HepG2 (cell line): ENCODE data around the gene CAMK1. TPM values are rescaled to one million over a fixed set of nuclear protein-coding genes. Genes with fewer than 3 reads are reported as not detected.
A peak's percentile ranks its signal among the peaks of the same experiment; 100 is the strongest.

Source experiments
- CBX5 ChIP-seq: sonication (generic); formaldehyde crosslinking; IDR thresholded peaks from 2 replicates; pipeline ENCODE4 v1.4.0; 2020; ENCODE audit warnings: missing genetic modification reagents, borderline replicate concordance
- CENPX ChIP-seq: sonication (generic); formaldehyde crosslinking; IDR thresholded peaks from 2 replicates; pipeline ENCODE4 v1.9.0; 2021; ENCODE audit warnings: mild to moderate bottlenecking, missing genetic modification reagents, moderate library complexity
- EHMT2 ChIP-seq: fragments of 200-600 bp; sonication (generic); IDR thresholded peaks from 2 replicates; pipeline ENCODE4 v1.7.0; 2017; ENCODE audit warnings: antibody characterized with exemption, low read depth, low read length, borderline replicate concordance
- GABPB1 ChIP-seq: IDR thresholded peaks from 2 replicates; pipeline ENCODE4 v1.6.1; 2016; ENCODE audit warnings: mild to moderate bottlenecking, missing genetic modification reagents, moderate library complexity, missing compliant biosample characterization
- HNRNPLL ChIP-seq: fragments of 200-400 bp; formaldehyde crosslinking; IDR thresholded peaks from 2 replicates; pipeline ENCODE4 v1.6.1; 2017; ENCODE audit warnings: mild to moderate bottlenecking, low read depth, low read length; ENCODE audit not compliant: poor library complexity, severe bottlenecking
- MAZ ChIP-seq, 2 experiments: sonication (generic) in 1 of 2; formaldehyde crosslinking in 1 of 2; IDR thresholded peaks; 2 replicates each; pipeline versions ENCODE4 v1.5.0 to v1.6.1; 2012 to 2020; ENCODE audit warnings: low read depth in 2 of 2, mild to moderate bottlenecking in 2 of 2, borderline replicate concordance in 1 of 2, improper control_type of control experiment in 1 of 2, low read length in 1 of 2, missing genetic modification reagents in 1 of 2, moderate library complexity in 1 of 2
- POLR2G ChIP-seq: fragments of 200-400 bp; formaldehyde crosslinking; IDR thresholded peaks from 2 replicates; pipeline ENCODE4 v1.6.1; 2018; ENCODE audit warnings: mild to moderate bottlenecking, low read depth, low read length, moderate library complexity
- STAT5B ChIP-seq: sonication (generic); formaldehyde crosslinking; IDR thresholded peaks from 2 replicates; pipeline ENCODE4 v1.4.0; 2020; ENCODE audit warnings: missing genetic modification reagents
- TEAD3 ChIP-seq: optimal IDR thresholded peaks from 2 replicates; pipeline ENCODE3; 2016; ENCODE audit warnings: borderline replicate concordance
- WIZ ChIP-seq: sonication (generic); formaldehyde crosslinking; IDR thresholded peaks from 2 replicates; pipeline ENCODE4 v1.5.1; 2020; ENCODE audit warnings: mild to moderate bottlenecking, missing genetic modification reagents
- XRCC5 ChIP-seq: fragments of 200-400 bp; formaldehyde crosslinking; optimal IDR thresholded peaks from 2 replicates; pipeline ENCODE3; 2017; ENCODE audit warnings: mild to moderate bottlenecking, low read length
- ZMAT3 ChIP-seq: sonication (generic); formaldehyde crosslinking; conservative IDR thresholded peaks from 2 replicates; pipeline ENCODE4 v1.7.0; 2021; ENCODE audit warnings: missing genetic modification reagents
- ZNF282 ChIP-seq: fragments of 450-650 bp; IDR thresholded peaks from 2 replicates; pipeline ENCODE4 v1.6.1; 2018; ENCODE audit not compliant: partially characterized antibody
- ZNF543 ChIP-seq: sonication (generic); formaldehyde crosslinking; IDR thresholded peaks from 2 replicates; pipeline ENCODE4 v1.4.0; 2020; ENCODE audit warnings: mild to moderate bottlenecking, missing genetic modification reagents
- ZNF629 ChIP-seq: sonication (generic); formaldehyde crosslinking; conservative IDR thresholded peaks from 2 replicates; pipeline ENCODE4 v1.5.0; 2020; ENCODE audit warnings: missing genetic modification reagents
- ZNF703 ChIP-seq: sonication (generic); formaldehyde crosslinking; IDR thresholded peaks from 2 replicates; pipeline ENCODE4 v1.5.1; 2020; ENCODE audit warnings: missing genetic modification reagents, mild to moderate bottlenecking, moderate library complexity, borderline replicate concordance
- ZNF766 ChIP-seq: sonication (generic); formaldehyde crosslinking; IDR thresholded peaks from 2 replicates; pipeline ENCODE4 v1.5.0; 2020; ENCODE audit warnings: missing genetic modification reagents, borderline replicate concordance
- polyA plus RNA-seq, 8 experiments: library from polyadenylated mRNA; depleted of rRNA in 3 of 8; stranded (reverse) in 7 of 8; unstranded in 1 of 8; fragments of >200 nt; fragmentation: Illumina TruSeq in 4 of 8; extraction: Trizol in 4 of 8; gene quantifications; 2 replicates each; pipeline versions ENCODE4 v1.2.1 to v1.2.3, GENCODE V29; 2011 to 2016; ENCODE audit warnings: low read depth in 4 of 8, missing spikeins in 1 of 8, mixed read lengths in 1 of 8; ENCODE audit not compliant: insufficient read depth in 1 of 8
- total RNA-seq, 5 experiments: library from RNA; depleted of rRNA; stranded (reverse); fragments of >200 nt; fragmentation: Illumina TruSeq; extraction: Trizol; gene quantifications; 2 replicates each; pipeline ENCODE4 v1.2.3, GENCODE V29; 2016; ENCODE audit warnings: low read depth in 1 of 5
- TF ChIP-seq, protein P1 (sequence below), 2 experiments: sonication (generic) in 1 of 2; formaldehyde crosslinking in 1 of 2; IDR thresholded peaks; 2 replicates each; pipeline versions ENCODE4 v1.4.0 to v1.6.1; 2018 to 2020; ENCODE audit warnings: missing genetic modification reagents in 2 of 2, borderline replicate concordance in 1 of 2, low read depth in 1 of 2, mild to moderate bottlenecking in 1 of 2, missing biosample characterization in 1 of 2
- TF ChIP-seq, protein P2 (sequence below): sonication (generic); formaldehyde crosslinking; IDR thresholded peaks from 2 replicates; pipeline ENCODE4 v1.4.0; 2020; ENCODE audit warnings: missing genetic modification reagents, borderline replicate concordance
- TF ChIP-seq, protein P3 (sequence below): sonication (generic); formaldehyde crosslinking; IDR thresholded peaks from 2 replicates; pipeline ENCODE4 v1.5.1; 2020; ENCODE audit warnings: missing genetic modification reagents, mild to moderate bottlenecking, borderline replicate concordance

The CAMK1 gene
- total and polyA plus RNA-seq, 2 of the 13 experiments (the other 11 are each of a cell fraction or from before 2014, with no cell fraction given), result 26.4 to 53.3 TPM

DNA sequence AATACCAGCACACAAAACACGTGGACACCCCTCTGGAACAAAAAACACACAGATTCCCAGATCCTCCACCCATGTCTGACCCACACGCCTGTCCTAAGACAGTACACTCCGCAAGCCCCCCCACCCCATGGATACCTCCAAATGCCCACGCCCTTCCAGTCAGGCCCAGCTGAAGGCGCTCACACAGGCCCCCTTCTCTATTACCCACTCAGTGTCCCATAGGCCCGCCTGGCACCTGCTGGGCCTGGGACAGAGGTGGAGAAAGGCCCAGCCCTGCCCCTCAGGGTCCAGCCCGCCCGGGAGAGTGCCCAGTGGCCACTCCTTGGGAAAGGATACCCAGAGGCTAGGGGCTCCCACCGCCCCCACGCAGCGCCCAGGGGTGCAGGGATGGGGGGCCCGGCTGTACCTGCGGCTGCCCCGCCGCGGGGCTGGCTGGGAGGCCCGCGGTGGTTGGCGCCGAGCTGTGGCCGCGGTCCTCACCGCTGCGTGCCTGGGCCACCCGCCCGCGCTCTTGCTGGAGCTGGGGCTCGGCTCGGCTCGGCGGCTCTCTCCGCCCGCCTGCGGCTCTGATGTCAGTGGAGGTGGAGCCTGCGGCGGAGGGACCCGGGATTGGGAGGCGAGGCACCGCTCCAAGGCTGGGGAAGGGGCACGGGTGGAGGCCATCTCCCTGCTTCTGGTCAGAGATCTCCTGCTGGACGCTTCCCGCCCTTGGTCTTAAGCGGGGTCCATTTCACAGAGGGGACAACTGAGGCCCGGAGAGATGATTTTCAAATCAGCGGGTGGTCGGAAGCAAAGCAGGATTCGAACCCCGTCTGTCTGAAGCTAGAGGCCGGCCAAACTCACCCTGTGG, at the start of gene CAMK1 (continued):
- TF ChIP-seq, protein P1, sequence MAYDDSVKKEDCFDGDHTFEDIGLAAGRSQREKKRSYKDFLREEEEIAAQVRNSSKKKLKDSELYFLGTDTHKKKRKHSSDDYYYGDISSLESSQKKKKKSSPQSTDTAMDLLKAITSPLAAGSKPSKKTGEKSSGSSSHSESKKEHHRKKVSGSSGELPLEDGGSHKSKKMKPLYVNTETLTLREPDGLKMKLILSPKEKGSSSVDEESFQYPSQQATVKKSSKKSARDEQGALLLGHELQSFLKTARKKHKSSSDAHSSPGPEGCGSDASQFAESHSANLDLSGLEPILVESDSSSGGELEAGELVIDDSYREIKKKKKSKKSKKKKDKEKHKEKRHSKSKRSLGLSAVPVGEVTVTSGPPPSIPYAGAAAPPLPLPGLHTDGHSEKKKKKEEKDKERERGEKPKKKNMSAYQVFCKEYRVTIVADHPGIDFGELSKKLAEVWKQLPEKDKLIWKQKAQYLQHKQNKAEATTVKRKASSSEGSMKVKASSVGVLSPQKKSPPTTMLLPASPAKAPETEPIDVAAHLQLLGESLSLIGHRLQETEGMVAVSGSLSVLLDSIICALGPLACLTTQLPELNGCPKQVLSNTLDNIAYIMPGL (CRISPR knock-in tag; IDR thresholded peaks at IDR 0.05; ENCODE audit: borderline replicate concordance in 1 of 2, low read depth in 1 of 2), result peak in 1 of 2 experiments; percentile 77; a peak in 2 of 4 replicates
- no peak for TF ChIP-seq CENPX (CRISPR knock-in tag)
- peak; percentile 56; the same call in 1 of the 2 replicates for TF ChIP-seq ZNF703 (CRISPR knock-in tag)
- no peak for TF ChIP-seq EHMT2
- peak; percentile 48; the same call in 1 of the 2 replicates for TF ChIP-seq GABPB1 (CRISPR knock-in tag)
- 0 out of 2 replicates have a peak, but pooled peaks have one; percentile 18 for TF ChIP-seq ZMAT3
- TF ChIP-seq XRCC5, result peak; percentile 47
- peak; percentile 62 for TF ChIP-seq HNRNPLL
- no peak for TF ChIP-seq MAZ (IDR thresholded peaks at IDR 0.05; ENCODE audit: borderline replicate concordance, low read depth, low read length)
- peak; percentile 48; the same call in 1 of the 2 replicates for TF ChIP-seq MAZ (CRISPR knock-in tag; IDR thresholded peaks at IDR 0.05; ENCODE audit: low read depth)
- TF ChIP-seq, protein P2, sequence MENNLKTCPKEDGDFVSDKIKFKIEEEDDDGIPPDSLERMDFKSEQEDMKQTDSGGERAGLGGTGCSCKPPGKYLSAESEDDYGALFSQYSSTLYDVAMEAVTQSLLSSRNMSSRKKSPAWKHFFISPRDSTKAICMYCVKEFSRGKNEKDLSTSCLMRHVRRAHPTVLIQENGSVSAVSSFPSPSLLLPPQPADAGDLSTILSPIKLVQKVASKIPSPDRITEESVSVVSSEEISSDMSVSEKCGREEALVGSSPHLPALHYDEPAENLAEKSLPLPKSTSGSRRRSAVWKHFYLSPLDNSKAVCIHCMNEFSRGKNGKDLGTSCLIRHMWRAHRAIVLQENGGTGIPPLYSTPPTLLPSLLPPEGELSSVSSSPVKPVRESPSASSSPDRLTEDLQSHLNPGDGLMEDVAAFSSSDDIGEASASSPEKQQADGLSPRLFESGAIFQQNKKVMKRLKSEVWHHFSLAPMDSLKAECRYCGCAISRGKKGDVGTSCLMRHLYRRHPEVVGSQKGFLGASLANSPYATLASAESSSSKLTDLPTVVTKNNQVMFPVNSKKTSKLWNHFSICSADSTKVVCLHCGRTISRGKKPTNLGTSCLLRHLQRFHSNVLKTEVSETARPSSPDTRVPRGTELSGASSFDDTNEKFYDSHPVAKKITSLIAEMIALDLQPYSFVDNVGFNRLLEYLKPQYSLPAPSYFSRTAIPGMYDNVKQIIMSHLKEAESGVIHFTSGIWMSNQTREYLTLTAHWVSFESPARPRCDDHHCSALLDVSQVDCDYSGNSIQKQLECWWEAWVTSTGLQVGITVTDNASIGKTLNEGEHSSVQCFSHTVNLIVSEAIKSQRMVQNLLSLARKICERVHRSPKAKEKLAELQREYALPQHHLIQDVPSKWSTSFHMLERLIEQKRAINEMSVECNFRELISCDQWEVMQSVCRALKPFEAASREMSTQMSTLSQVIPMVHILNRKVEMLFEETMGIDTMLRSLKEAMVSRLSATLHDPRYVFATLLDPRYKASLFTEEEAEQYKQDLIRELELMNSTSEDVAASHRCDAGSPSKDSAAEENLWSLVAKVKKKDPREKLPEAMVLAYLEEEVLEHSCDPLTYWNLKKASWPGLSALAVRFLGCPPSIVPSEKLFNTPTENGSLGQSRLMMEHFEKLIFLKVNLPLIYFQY (CRISPR knock-in tag), result 0 out of 2 replicates have a peak, but pooled peaks have one; percentile 32
- TF ChIP-seq ZNF282, result no peak
- TF ChIP-seq WIZ (CRISPR knock-in tag), result peak; percentile 8; the same call in 1 of the 2 replicates
- TF ChIP-seq POLR2G, result peak; percentile 86
- TF ChIP-seq TEAD3 (CRISPR knock-in tag), result peak; percentile 19
- 0 out of 2 replicates have a peak, but pooled peaks have one; percentile 93 for TF ChIP-seq ZNF629 (CRISPR knock-in tag)
- TF ChIP-seq, protein P3, sequence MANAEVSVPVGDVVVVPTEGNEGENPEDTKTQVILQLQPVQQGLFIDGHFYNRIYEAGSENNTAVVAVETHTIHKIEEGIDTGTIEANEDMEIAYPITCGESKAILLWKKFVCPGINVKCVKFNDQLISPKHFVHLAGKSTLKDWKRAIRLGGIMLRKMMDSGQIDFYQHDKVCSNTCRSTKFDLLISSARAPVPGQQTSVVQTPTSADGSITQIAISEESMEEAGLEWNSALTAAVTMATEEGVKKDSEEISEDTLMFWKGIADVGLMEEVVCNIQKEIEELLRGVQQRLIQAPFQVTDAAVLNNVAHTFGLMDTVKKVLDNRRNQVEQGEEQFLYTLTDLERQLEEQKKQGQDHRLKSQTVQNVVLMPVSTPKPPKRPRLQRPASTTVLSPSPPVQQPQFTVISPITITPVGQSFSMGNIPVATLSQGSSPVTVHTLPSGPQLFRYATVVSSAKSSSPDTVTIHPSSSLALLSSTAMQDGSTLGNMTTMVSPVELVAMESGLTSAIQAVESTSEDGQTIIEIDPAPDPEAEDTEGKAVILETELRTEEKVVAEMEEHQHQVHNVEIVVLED (CRISPR knock-in tag), result no peak
- TF ChIP-seq CBX5 (CRISPR knock-in tag), result no peak
- 0 out of 2 replicates have a peak, but pooled peaks have one; percentile 39 for TF ChIP-seq STAT5B (CRISPR knock-in tag)
- 0 out of 2 replicates have a peak, but pooled peaks have one; percentile 32 for TF ChIP-seq ZNF766 (CRISPR knock-in tag)
- peak; percentile 1; the same call in 1 of the 2 replicates for TF ChIP-seq ZNF543 (CRISPR knock-in tag)
